ENCODE measurements around the gene PRDM8. TPM values are rescaled to one million over a fixed set of nuclear protein-coding genes. Genes with fewer than 3 reads are reported as not detected.

PRDM8 gene
- total and polyA plus RNA-seq, 4 donors, result 0.46 to 5.0 (median 2.1) TPM

DNA sequence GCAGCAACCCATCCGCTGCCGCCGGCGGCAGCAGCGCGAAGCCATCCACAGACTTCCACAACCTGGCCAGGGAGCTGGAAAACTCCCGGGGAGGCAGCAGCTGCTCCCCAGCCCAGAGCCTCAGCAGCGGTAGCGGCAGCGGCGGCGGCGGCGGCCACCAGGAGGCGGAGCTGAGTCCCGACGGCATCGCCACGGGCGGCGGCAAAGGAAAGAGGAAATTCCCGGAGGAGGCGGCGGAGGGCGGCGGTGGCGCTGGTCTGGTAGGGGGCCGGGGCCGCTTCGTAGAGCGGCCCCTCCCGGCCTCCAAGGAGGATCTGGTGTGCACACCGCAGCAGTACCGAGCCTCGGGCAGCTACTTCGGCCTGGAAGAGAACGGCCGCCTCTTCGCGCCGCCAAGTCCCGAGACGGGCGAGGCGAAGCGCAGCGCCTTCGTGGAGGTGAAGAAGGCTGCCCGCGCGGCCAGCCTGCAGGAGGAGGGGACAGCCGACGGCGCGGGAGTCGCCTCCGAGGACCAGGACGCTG, 4.9 kb downstream of the PRDM8 start:
- Histone ChIP-seq H3K9ac (ENCODE audit: insufficient read depth in 1 of 2, low read length in 2 of 2) (no peak overlapping the region), H3K27ac (ENCODE audit: low read depth in 1 of 2, low read length in 1 of 2) (peak overlapping the region in 1 of 2 donors; percentile 42), H3K9me3 (ENCODE audit: control insufficient read depth in 4 of 4, insufficient read depth in 3 of 4, low read length in 3 of 4) (peaks cover 0 to 4% (median 0%) of the 10 kb centered on the region in 4 donors), H3K4me3 (peak overlapping the region; percentile 61), H3K36me3 (ENCODE audit: control insufficient read depth in 4 of 4, insufficient read depth in 4 of 4, low read length in 4 of 4) (no peaks in the 10 kb centered on the region), H3K4me1 (ENCODE audit: control insufficient read depth in 5 of 5, insufficient read depth in 5 of 5, low read length in 5 of 5) (peaks cover 0 to 22% (median 10%) of the 10 kb centered on the region in 5 donors), H3K27me3 (ENCODE audit: control insufficient read depth in 3 of 3, insufficient read depth in 3 of 3, low read length in 2 of 3) (peaks cover 4 to 86% (median 85%) of the 10 kb centered on the region in 3 donors)
- peak; percentile 88 for ATAC-seq (ENCODE audit: insufficient read depth, low FRiP score)
- TF ChIP-seq, protein P1, sequence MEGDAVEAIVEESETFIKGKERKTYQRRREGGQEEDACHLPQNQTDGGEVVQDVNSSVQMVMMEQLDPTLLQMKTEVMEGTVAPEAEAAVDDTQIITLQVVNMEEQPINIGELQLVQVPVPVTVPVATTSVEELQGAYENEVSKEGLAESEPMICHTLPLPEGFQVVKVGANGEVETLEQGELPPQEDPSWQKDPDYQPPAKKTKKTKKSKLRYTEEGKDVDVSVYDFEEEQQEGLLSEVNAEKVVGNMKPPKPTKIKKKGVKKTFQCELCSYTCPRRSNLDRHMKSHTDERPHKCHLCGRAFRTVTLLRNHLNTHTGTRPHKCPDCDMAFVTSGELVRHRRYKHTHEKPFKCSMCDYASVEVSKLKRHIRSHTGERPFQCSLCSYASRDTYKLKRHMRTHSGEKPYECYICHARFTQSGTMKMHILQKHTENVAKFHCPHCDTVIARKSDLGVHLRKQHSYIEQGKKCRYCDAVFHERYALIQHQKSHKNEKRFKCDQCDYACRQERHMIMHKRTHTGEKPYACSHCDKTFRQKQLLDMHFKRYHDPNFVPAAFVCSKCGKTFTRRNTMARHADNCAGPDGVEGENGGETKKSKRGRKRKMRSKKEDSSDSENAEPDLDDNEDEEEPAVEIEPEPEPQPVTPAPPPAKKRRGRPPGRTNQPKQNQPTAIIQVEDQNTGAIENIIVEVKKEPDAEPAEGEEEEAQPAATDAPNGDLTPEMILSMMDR (IDR thresholded peaks at IDR 0.05; ENCODE audit: control extremely low read depth, extremely low read depth), result peak; percentile 47
- WGBS, 2 donors, result 0% methylated on average over 44 to 58 of the region's 58 CpGs
- peak; percentile 64 to 81 (median 70) for DNase-seq

DNA sequence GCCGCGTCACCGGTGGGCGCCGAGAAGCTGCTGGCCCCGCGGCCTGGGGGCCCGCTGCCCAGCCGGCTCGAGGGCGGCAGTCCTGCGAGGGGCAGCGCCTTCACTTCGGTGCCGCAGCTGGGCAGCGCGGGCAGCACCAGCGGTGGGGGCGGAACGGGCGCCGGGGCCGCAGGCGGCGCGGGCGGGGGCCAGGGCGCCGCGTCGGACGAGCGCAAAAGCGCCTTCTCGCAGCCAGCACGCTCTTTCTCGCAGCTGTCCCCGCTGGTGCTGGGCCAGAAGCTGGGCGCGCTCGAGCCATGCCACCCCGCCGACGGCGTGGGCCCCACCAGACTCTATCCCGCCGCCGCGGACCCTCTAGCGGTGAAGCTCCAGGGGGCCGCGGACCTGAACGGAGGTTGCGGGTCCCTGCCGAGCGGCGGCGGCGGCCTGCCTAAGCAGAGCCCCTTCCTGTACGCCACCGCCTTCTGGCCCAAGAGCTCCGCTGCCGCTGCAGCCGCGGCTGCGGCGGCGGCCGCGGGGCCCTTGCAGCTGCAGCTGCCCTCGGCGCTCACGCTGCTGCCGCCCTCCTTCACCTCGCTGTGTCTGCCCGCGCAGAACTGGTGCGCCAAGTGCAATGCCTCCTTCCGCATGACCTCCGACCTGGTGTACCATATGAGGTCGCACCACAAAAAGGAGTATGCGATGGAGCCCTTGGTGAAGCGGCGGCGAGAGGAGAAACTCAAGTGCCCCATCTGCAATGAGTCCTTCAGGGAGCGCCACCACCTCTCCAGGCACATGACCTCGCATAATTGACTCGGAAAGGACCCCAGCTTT, 5.6 kb downstream of the PRDM8 start:
- peak overlapping the region in 1 of 2 donors; percentile 42 for H3K27ac ChIP-seq (ENCODE audit: low read depth in 1 of 2, low read length in 1 of 2)
- peak overlapping the region; percentile 61 for H3K4me3 ChIP-seq
- H3K9me3 ChIP-seq (ENCODE audit: control insufficient read depth in 4 of 4, insufficient read depth in 3 of 4, low read length in 3 of 4), result peaks cover 0 to 4% (median 0%) of the 10 kb centered on the region in 4 donors
- DNase-seq, result peak in 2 of 3 donors; percentile 39 to 41
- peaks cover 4 to 86% (median 85%) of the 10 kb centered on the region in 3 donors for H3K27me3 ChIP-seq (ENCODE audit: control insufficient read depth in 3 of 3, insufficient read depth in 3 of 3, low read length in 2 of 3)
- ATAC-seq (ENCODE audit: insufficient read depth, low FRiP score), result no peak
- TF ChIP-seq, protein P1 (IDR thresholded peaks at IDR 0.05; ENCODE audit: control extremely low read depth, extremely low read depth), result no peak
- H3K9ac ChIP-seq (ENCODE audit: insufficient read depth in 1 of 2, low read length in 2 of 2), result no peak overlapping the region
- no peaks in the 10 kb centered on the region for H3K36me3 ChIP-seq (ENCODE audit: control insufficient read depth in 4 of 4, insufficient read depth in 4 of 4, low read length in 4 of 4)
- H3K4me1 ChIP-seq (ENCODE audit: control insufficient read depth in 5 of 5, insufficient read depth in 5 of 5, low read length in 5 of 5), result peaks cover 0 to 18% (median 10%) of the 10 kb centered on the region in 5 donors
- WGBS, 2 donors, result 1 to 2% methylated on average over 72 to 88 of the region's 88 CpGs

DNA sequence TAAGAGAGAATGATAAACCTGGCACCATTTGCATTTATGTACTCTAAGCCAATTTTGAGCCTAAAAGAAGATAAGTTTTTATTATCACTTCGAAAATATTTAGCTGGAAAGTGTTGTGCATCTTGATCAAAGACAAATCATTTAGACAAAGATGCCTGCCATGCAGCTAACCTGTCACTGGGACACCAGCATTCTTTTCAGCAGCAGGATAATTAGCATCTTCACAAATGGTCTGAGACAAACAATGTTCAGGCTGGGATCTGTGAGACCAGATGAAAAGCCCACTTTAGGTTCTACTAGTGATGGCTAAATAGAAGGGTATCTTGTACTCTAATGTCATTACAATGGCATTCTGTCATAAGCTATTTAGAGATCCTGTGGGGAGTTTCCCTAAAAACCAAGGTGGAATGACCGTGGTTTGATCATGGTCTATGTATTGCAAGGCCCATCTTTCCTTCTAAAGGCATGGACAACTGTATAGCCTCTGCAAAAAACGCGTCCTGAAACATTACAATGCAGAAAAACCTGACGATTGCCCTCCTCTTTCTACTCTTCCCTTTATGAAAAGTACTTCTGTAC, 7.2 kb downstream of the PRDM8 start:
- H3K27me3 ChIP-seq (ENCODE audit: control insufficient read depth in 3 of 3, insufficient read depth in 3 of 3, low read length in 2 of 3), result peaks cover 0 to 79% (median 76%) of the 10 kb centered on the region in 3 donors
- 85 to 89% methylated on average over 5 of the region's 5 CpGs for WGBS, 2 donors

More for the DNA sequence above, 7.2 kb downstream of the PRDM8 start:
- TF ChIP-seq, protein P1 (IDR thresholded peaks at IDR 0.05; ENCODE audit: control extremely low read depth, extremely low read depth), result no peak
- H3K9me3 ChIP-seq (ENCODE audit: control insufficient read depth in 4 of 4, insufficient read depth in 3 of 4, low read length in 3 of 4), result peaks cover 0 to 8% (median 0%) of the 10 kb centered on the region in 4 donors
- H3K27ac ChIP-seq (ENCODE audit: low read depth in 1 of 2, low read length in 1 of 2), result no peak overlapping the region
- H3K4me1 ChIP-seq (ENCODE audit: control insufficient read depth in 5 of 5, insufficient read depth in 5 of 5, low read length in 5 of 5), result peaks cover 0 to 15% (median 10%) of the 10 kb centered on the region in 5 donors
- no peak overlapping the region for H3K9ac ChIP-seq (ENCODE audit: insufficient read depth in 1 of 2, low read length in 2 of 2)
- no peaks in the 10 kb centered on the region for H3K36me3 ChIP-seq (ENCODE audit: control insufficient read depth in 4 of 4, insufficient read depth in 4 of 4, low read length in 4 of 4)
- ATAC-seq (ENCODE audit: insufficient read depth, low FRiP score) (no peak), DNase-seq (no peak)
- H3K4me3 ChIP-seq, result no peak overlapping the region
